ENCODE results near the gene TSPAN2.

DNA sequence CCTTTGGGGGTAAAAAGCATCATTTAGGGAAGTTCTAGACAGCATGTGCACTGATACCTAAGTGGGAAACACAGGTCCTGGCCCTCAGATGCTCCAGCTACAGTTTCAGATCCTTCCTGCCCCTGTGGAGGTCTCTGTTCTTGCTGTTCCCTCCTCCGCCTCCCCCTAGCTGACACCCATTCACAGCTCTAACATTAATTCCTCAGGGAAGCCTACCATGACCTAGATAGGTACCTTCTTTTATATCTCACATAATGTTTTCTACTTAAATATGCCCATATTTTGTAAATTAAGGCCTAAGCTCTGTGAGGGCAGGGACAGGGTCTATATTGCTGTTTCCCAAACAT is 11.3 kb downstream of the TSPAN2 start:
- TF ChIP-seq, protein P1, sequence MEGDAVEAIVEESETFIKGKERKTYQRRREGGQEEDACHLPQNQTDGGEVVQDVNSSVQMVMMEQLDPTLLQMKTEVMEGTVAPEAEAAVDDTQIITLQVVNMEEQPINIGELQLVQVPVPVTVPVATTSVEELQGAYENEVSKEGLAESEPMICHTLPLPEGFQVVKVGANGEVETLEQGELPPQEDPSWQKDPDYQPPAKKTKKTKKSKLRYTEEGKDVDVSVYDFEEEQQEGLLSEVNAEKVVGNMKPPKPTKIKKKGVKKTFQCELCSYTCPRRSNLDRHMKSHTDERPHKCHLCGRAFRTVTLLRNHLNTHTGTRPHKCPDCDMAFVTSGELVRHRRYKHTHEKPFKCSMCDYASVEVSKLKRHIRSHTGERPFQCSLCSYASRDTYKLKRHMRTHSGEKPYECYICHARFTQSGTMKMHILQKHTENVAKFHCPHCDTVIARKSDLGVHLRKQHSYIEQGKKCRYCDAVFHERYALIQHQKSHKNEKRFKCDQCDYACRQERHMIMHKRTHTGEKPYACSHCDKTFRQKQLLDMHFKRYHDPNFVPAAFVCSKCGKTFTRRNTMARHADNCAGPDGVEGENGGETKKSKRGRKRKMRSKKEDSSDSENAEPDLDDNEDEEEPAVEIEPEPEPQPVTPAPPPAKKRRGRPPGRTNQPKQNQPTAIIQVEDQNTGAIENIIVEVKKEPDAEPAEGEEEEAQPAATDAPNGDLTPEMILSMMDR (IDR thresholded peaks at IDR 0.05) = no peak
- no peak for TF ChIP-seq POLR2A (IDR thresholded peaks at IDR 0.05)
